Body of pancreas (tissue), 4 donors: Measurements from ENCODE around the gene ITGAV. TPM values are rescaled to one million over a fixed set of nuclear protein-coding genes. Genes with fewer than 3 reads are reported as not detected.

Source experiments
- ATAC-seq: fragments of 150-250 bp; one replicate; pipeline ENCODE4 v1.9.1; 2016
- DNase-seq, 4 donors: peaks; one replicate each; pipeline ENCODE4 v3.0.0-alpha.2; 2019
- H3K27ac ChIP-seq, 4 donors: fragments of 200-600 bp; sonication (generic); 1 replicate in 3 of 4; 2 replicates in 1 of 4; pipeline versions ENCODE4 v1.5.1 to v1.6.1; 2016 to 2019; ENCODE audit warnings: mild to moderate bottlenecking in 1 of 4, mixed read lengths in 1 of 4, moderate library complexity in 1 of 4
- H3K27me3 ChIP-seq, 2 donors: fragments of 200-600 bp; sonication (generic); one replicate each; pipeline ENCODE4 v1.6.0; 2016; ENCODE audit warnings: mild to moderate bottlenecking in 1 of 2
- H3K36me3 ChIP-seq, 2 donors: fragments of 200-600 bp; sonication (generic); replicated peaks in 1 of 2; 2 replicates each; pipeline ENCODE4 v1.5.1; 2016; ENCODE audit warnings: low read depth in 2 of 2; ENCODE audit not compliant: insufficient read depth in 1 of 2
- H3K4me1 ChIP-seq: fragments of 200-600 bp; sonication (generic); one replicate; pipeline ENCODE4 v1.6.0; 2016
- H3K4me3 ChIP-seq, 2 donors: fragments of 200-600 bp; sonication (generic); 1 replicate in 1 of 2; 2 replicates in 1 of 2; pipeline ENCODE4 v1.5.1; 2016 to 2019
- H3K9me3 ChIP-seq, 3 donors: fragments of 200-600 bp; sonication (generic); 1 replicate in 2 of 3; 2 replicates in 1 of 3; pipeline ENCODE4 v1.5.1; 2016
- CTCF ChIP-seq, 7 experiments: fragments of 450-650 bp in 4 of 7; fragments of 200-600 bp in 3 of 7; sonication (generic) in 3 of 7; IDR thresholded peaks; one replicate each; pipeline ENCODE4 v1.5.1; 2016 to 2019; ENCODE audit warnings: antibody characterized with exemption in 7 of 7
- POLR2A ChIP-seq, 3 donors: fragments of 450-650 bp; IDR thresholded peaks; one replicate each; pipeline ENCODE4 v1.6.1; 2016; ENCODE audit warnings: antibody characterized with exemption in 3 of 3, mild to moderate bottlenecking in 2 of 3
- WGBS, 2 donors: methylation state at CpG; one replicate each; pipeline ENCODE4 v1.1.5; 2017; 5-methylcytosine and 5-hydroxymethylcytosine counted together
- intact Hi-C: fragments of 100-400 bp; cut with DNase I; formaldehyde crosslinking; loops from one replicate; pipeline ENCODE4 v1.15.1; 2023
- total RNA-seq, 2 donors: library from RNA; depleted of rRNA; stranded (reverse); fragments of >200 nt; gene quantifications; one replicate each; pipeline ENCODE4 v1.1.0, GENCODE V29; 2016

Gene ITGAV
- total RNA-seq, 2 donors from 2014 or later = 48.0 to 72.8 TPM

GRCh38 chr2:186582698-186583097 lies 7.2 kb upstream of the ITGAV start:
- Histone ChIP-seq H3K4me3 (no peak overlapping the region), H3K27me3 (no peaks in the 10 kb centered on the region), H3K4me1 (no peaks in the 10 kb centered on the region), H3K36me3 (no peaks in the 10 kb centered on the region), H3K9me3 (no peaks in the 10 kb centered on the region), H3K27ac (no peak overlapping the region)
- TF ChIP-seq CTCF (IDR thresholded peaks at IDR 0.05) (no peak), POLR2A (IDR thresholded peaks at IDR 0.05) (no peak)
- DNase-seq = no peak
- ATAC-seq = no peak
- intact Hi-C loops = no loop called here

- no peak overlapping the region for H3K27ac ChIP-seq
- WGBS, 2 donors = 93 to 100% methylated on average over 1 of the region's 1 CpG
- intact Hi-C loops = no loop called here
Measured at GRCh38 chr2:186584053-186584452, 5.8 kb upstream of the ITGAV start.

GRCh38 chr2:186588421-186588820 lies 1.4 kb upstream of the ITGAV start:
- peaks cover 26% of the 10 kb centered on the region for H3K4me1 ChIP-seq
- intact Hi-C loops = no loop called here
- ATAC-seq (no peak), DNase-seq (no peak)
- H3K9me3 ChIP-seq = no peaks in the 10 kb centered on the region
- peak overlapping the region; percentile 87 to 97 (median 94) for H3K27ac ChIP-seq
- no peak for TF ChIP-seq CTCF (IDR thresholded peaks at IDR 0.05)
- TF ChIP-seq POLR2A (IDR thresholded peaks at IDR 0.05) = no peak
- no peaks in the 10 kb centered on the region for H3K36me3 ChIP-seq
- 88 to 98% methylated on average over 9 of the region's 9 CpGs for WGBS, 2 donors
- no peak overlapping the region for H3K4me3 ChIP-seq
- H3K27me3 ChIP-seq = no peaks in the 10 kb centered on the region

More at GRCh38 chr2:186584053-186584452, 5.8 kb upstream of the ITGAV start:
- no peaks in the 10 kb centered on the region for H3K27me3 ChIP-seq
- TF ChIP-seq CTCF (IDR thresholded peaks at IDR 0.05) (no peak), POLR2A (IDR thresholded peaks at IDR 0.05) (no peak)
- no peak overlapping the region for H3K4me3 ChIP-seq
- DNase-seq (no peak), ATAC-seq (no peak)
- no peaks in the 10 kb centered on the region for H3K9me3 ChIP-seq
- no peaks in the 10 kb centered on the region for H3K36me3 ChIP-seq
- peaks cover 9% of the 10 kb centered on the region for H3K4me1 ChIP-seq

GRCh38 chr2:186588940-186589611 lies 780 bp upstream of the ITGAV start:
- ATAC-seq = no peak
- WGBS, 2 donors = 4 to 9% methylated on average over 14 of the region's 14 CpGs
- DNase-seq = peak in 3 of 4 donors; percentile 26 to 29 (median 27)
- H3K36me3 ChIP-seq = no peaks in the 10 kb centered on the region
- no peaks in the 10 kb centered on the region for H3K27me3 ChIP-seq
- intact Hi-C loops = no loop called here
- H3K27ac ChIP-seq = peak overlapping the region; percentile 87 to 97 (median 94)
- no peaks in the 10 kb centered on the region for H3K9me3 ChIP-seq
- H3K4me3 ChIP-seq = peak overlapping the region; percentile 43 to 65
- TF ChIP-seq CTCF (IDR thresholded peaks at IDR 0.05) (no peak), POLR2A (IDR thresholded peaks at IDR 0.05) (no peak)
- H3K4me1 ChIP-seq = peaks cover 28% of the 10 kb centered on the region

GRCh38 chr2:186590350-186590758 lies 498 bp downstream of the ITGAV start:
- H3K9me3 ChIP-seq = no peaks in the 10 kb centered on the region
- intact Hi-C loops = no loop called here
- ATAC-seq (peak; percentile 24), DNase-seq (peak in 2 of 4 donors; percentile 39 to 57)
- H3K27me3 ChIP-seq = no peaks in the 10 kb centered on the region
- H3K4me3 ChIP-seq = peak overlapping the region; percentile 43 to 65
- H3K36me3 ChIP-seq = no peaks in the 10 kb centered on the region
- WGBS, 2 donors = 0% methylated on average over 18 to 31 of the region's 32 CpGs
- H3K27ac ChIP-seq = peak overlapping the region; percentile 87 to 97 (median 94)
- TF ChIP-seq CTCF (IDR thresholded peaks at IDR 0.05) (peak in 3 of 7 experiments; percentile 1 to 10 (median 3)), POLR2A (IDR thresholded peaks at IDR 0.05) (no peak)
- peaks cover 41% of the 10 kb centered on the region for H3K4me1 ChIP-seq
